Lower leg skin (tissue), 4 donors: ENCODE data around the gene TDRD9. TPM values are rescaled to one million over a fixed set of nuclear protein-coding genes. Genes with fewer than 3 reads are reported as not detected.

Source experiments
- DNase-seq, 2 donors: peaks; one replicate each; pipeline ENCODE4 v3.0.0-alpha.2; 2019; ENCODE audit warnings: low spot score in 2 of 2
- H3K4me3 ChIP-seq: fragments of 200-600 bp; sonication (generic); 2 replicates; pipeline ENCODE4 v1.5.1; 2017; ENCODE audit warnings: mild to moderate bottlenecking, low read depth; ENCODE audit not compliant: poor library complexity, severe bottlenecking
- CTCF ChIP-seq, 3 donors: fragments of 450-650 bp; IDR thresholded peaks; one replicate each; pipeline ENCODE4 v1.5.1; 2016; ENCODE audit warnings: antibody characterized with exemption in 3 of 3, mild to moderate bottlenecking in 3 of 3, moderate library complexity in 2 of 3
- POLR2A ChIP-seq, 2 donors: fragments of 450-650 bp; IDR thresholded peaks; one replicate each; pipeline ENCODE4 v1.6.1; 2016 to 2017; ENCODE audit warnings: antibody characterized with exemption in 2 of 2, mild to moderate bottlenecking in 1 of 2, moderate library complexity in 1 of 2
- WGBS, 2 donors: methylation state at CpG; one replicate each; pipeline ENCODE4 v1.1.5; 2018; 5-methylcytosine and 5-hydroxymethylcytosine counted together
- intact Hi-C: fragments of 100-400 bp; cut with DNase I; formaldehyde crosslinking; loops from one replicate; pipeline ENCODE4 v1.15.0; 2023; ENCODE audit warnings: low total_unique reads
- total RNA-seq, 4 donors: library from RNA; depleted of rRNA; stranded (reverse); fragments of >200 nt; gene quantifications; one replicate each; pipeline ENCODE4 v1.1.0, GENCODE V29; 2016

Gene TDRD9
- total RNA-seq: under 1 TPM; 0.15 to 0.49 (median 0.16) TPM

GRCh38 chr14:103928011-103928890 lies at the start of gene TDRD9:
Gene TDRD9 (plus strand): TSS chr14:103928456. CDS start chr14:103928510, 54 bp downstream.
- intact Hi-C loops: no loop called here
- no peak within 1 kb of the TSS for H3K4me3 ChIP-seq
- WGBS, 2 donors: 81 to 82% methylated on average over 76 to 92 of the region's 97 CpGs
- DNase-seq: peak in 1 of 2 donors; percentile 80
- no peak for TF ChIP-seq CTCF (IDR thresholded peaks at IDR 0.05)
- TF ChIP-seq POLR2A (IDR thresholded peaks at IDR 0.05): no peak

GRCh38 chr14:103879118-103879569 lies 49.1 kb upstream of the TDRD9 start:
- no peak overlapping the region for H3K4me3 ChIP-seq
- DNase-seq: no peak
- intact Hi-C loops: no loop called here
- 87 to 88% methylated on average over 16 of the region's 16 CpGs for WGBS, 2 donors
- TF ChIP-seq CTCF (IDR thresholded peaks at IDR 0.05) (no peak), POLR2A (IDR thresholded peaks at IDR 0.05) (no peak)

- TF ChIP-seq POLR2A (IDR thresholded peaks at IDR 0.05) (no peak), CTCF (IDR thresholded peaks at IDR 0.05) (no peak)
- DNase-seq: no peak
- WGBS, 2 donors: 27 to 44% methylated on average over 24 to 32 of the region's 34 CpGs
- intact Hi-C loops: no loop called here
- no peak overlapping the region for H3K4me3 ChIP-seq
These were observed 48.5 kb upstream of the TDRD9 start for GRCh38 chr14:103879570-103880347.

- H3K4me3 ChIP-seq: no peak overlapping the region
- 24 to 30% methylated on average over 20 to 23 of the region's 23 CpGs for WGBS, 2 donors
- peak; percentile 67 to 96 for DNase-seq
- intact Hi-C loops: no loop called here
- TF ChIP-seq POLR2A (IDR thresholded peaks at IDR 0.05) (no peak), CTCF (IDR thresholded peaks at IDR 0.05) (no peak)
These were observed 47.6 kb upstream of the TDRD9 start for GRCh38 chr14:103880348-103881267.
